Neural cell (in vitro differentiated cells): Measurements from ENCODE around the gene MAPK10. TPM values are rescaled to one million over a fixed set of nuclear protein-coding genes. Genes with fewer than 3 reads are reported as not detected.

Experiments
- H2AFZ ChIP-seq: fragments of 200-600, 300-800 bp; sonication (generic), shearing (Covaris generic); 2 replicates; pipeline ENCODE4 v1.6.0; 2014; ENCODE audit warnings: low read depth, mild to moderate bottlenecking, antibody characterized with exemption, low read length, moderate library complexity
- H3F3A ChIP-seq: fragments of 200-600 bp; shearing (Covaris generic); 2 replicates; pipeline ENCODE4 v1.6.1; 2016; ENCODE audit warnings: mild to moderate bottlenecking, moderate library complexity, mixed read lengths, antibody characterized with exemption, low read length; ENCODE audit not compliant: insufficient read depth, poor library complexity, severe bottlenecking
- H3K27ac ChIP-seq: fragments of 200-600, 300-800 bp; sonication (generic), shearing (Covaris generic); 2 replicates; pipeline ENCODE4 v1.5.1; 2014; ENCODE audit warnings: mild to moderate bottlenecking, low read length, moderate library complexity
- H3K27me3 ChIP-seq: fragments of 300-800, 200-600 bp; sonication (generic), shearing (Covaris generic); 2 replicates; pipeline ENCODE4 v1.6.0; 2014; ENCODE audit warnings: mild to moderate bottlenecking, low read depth, low read length, moderate library complexity; ENCODE audit not compliant: insufficient read depth
- H3K36me3 ChIP-seq: fragments of 300-800, 200-600 bp; sonication (generic), shearing (Covaris generic); 2 replicates; pipeline ENCODE4 v1.5.1; 2014; ENCODE audit warnings: mild to moderate bottlenecking, antibody characterized with exemption, low read length, moderate library complexity; ENCODE audit not compliant: insufficient read depth
- H3K4me2 ChIP-seq: fragments of 300-800, 200-600 bp; sonication (generic), shearing (Covaris generic); 2 replicates; pipeline ENCODE4 v1.6.0; 2014; ENCODE audit warnings: mild to moderate bottlenecking, low read length
- H3K4me3 ChIP-seq: fragments of 300-800, 200-600 bp; sonication (generic), shearing (Covaris generic); 2 replicates; pipeline ENCODE4 v1.5.1; 2014; ENCODE audit warnings: mild to moderate bottlenecking, low read length, moderate library complexity
- H3K79me2 ChIP-seq: fragments of 200-600 bp; shearing (Covaris generic); replicated peaks from 2 replicates; pipeline ENCODE4 v1.6.0; 2014; ENCODE audit warnings: mild to moderate bottlenecking, low read length, moderate library complexity; ENCODE audit not compliant: insufficient read depth
- H3K9ac ChIP-seq: fragments of 300-800, 200-600 bp; sonication (generic), shearing (Covaris generic); 2 replicates; pipeline ENCODE4 v1.6.1; 2016; ENCODE audit warnings: mild to moderate bottlenecking, low read length, mixed read lengths
- H3K9me2 ChIP-seq: fragments of 200-600 bp; shearing (Covaris generic); 2 replicates; pipeline ENCODE4 v1.6.1; 2016; ENCODE audit warnings: mild to moderate bottlenecking, low read length, mixed read lengths; ENCODE audit not compliant: insufficient read depth
- H3K9me3 ChIP-seq: fragments of 200-600, 300-800 bp; sonication (generic), shearing (Covaris generic); 2 replicates; pipeline ENCODE4 v1.6.1; 2016; ENCODE audit warnings: mild to moderate bottlenecking, mixed run types, low read length, moderate library complexity, mixed read lengths
- H4K20me1 ChIP-seq: fragments of 200-600 bp; shearing (Covaris generic); 2 replicates; pipeline ENCODE4 v1.6.1; 2016; ENCODE audit warnings: mild to moderate bottlenecking, mixed run types; ENCODE audit not compliant: insufficient read depth
- CTCF ChIP-seq: fragments of 450-650 bp; IDR thresholded peaks from 2 replicates; pipeline ENCODE4 v1.5.1; 2014; ENCODE audit warnings: antibody characterized with exemption, mild to moderate bottlenecking, moderate library complexity; ENCODE audit not compliant: poor library complexity, severe bottlenecking
- EP300 ChIP-seq: fragments of 450-650 bp; conservative IDR thresholded peaks from 2 replicates; pipeline ENCODE4 v1.6.1; 2014; ENCODE audit warnings: antibody characterized with exemption, mild to moderate bottlenecking, moderate library complexity; ENCODE audit not compliant: poor library complexity, severe bottlenecking
- EZH2 ChIP-seq: fragments of 200-600, 300-800 bp; shearing (Covaris generic), sonication (generic); IDR thresholded peaks from 2 replicates; pipeline ENCODE4 v1.6.1; 2014; ENCODE audit warnings: antibody characterized with exemption, low read length, borderline replicate concordance, mild to moderate bottlenecking; ENCODE audit not compliant: insufficient read depth, poor library complexity, severe bottlenecking
- MXI1 ChIP-seq: fragments of 450-650 bp; conservative IDR thresholded peaks from 2 replicates; pipeline ENCODE4 v1.6.1; 2014; ENCODE audit warnings: antibody characterized with exemption, mild to moderate bottlenecking; ENCODE audit not compliant: poor library complexity, severe bottlenecking
- POLR2AphosphoS5 ChIP-seq: IDR thresholded peaks from 2 replicates; pipeline ENCODE4 v1.6.1; 2012
- RAD21 ChIP-seq: fragments of 450-650 bp; conservative IDR thresholded peaks from 2 replicates; pipeline ENCODE4 v1.6.1; 2014; ENCODE audit warnings: antibody characterized with exemption, mild to moderate bottlenecking, moderate library complexity
- REST ChIP-seq: IDR thresholded peaks from 2 replicates; pipeline ENCODE4 v1.6.1; 2012; ENCODE audit warnings: borderline replicate concordance
- SMC3 ChIP-seq: fragments of 450-650 bp; conservative IDR thresholded peaks from 2 replicates; pipeline ENCODE4 v1.6.1; 2014; ENCODE audit warnings: antibody characterized with exemption, mild to moderate bottlenecking, moderate library complexity; ENCODE audit not compliant: poor library complexity
- TAF1 ChIP-seq: IDR thresholded peaks from 2 replicates; pipeline ENCODE4 v1.6.1; 2012; ENCODE audit warnings: low read depth
- polyA plus RNA-seq: library from polyadenylated mRNA; depleted of rRNA; stranded (reverse); fragments of >200 nt; gene quantifications from 2 replicates; pipeline ENCODE4 v1.2.3, GENCODE V29; 2014

MAPK10 gene
- polyA plus RNA-seq, 1 donor from 2014 or later, result 91.9 TPM

GRCh38 chr4:85955620-85956292 is 404.1 kb downstream of the MAPK10 start:
- Histone ChIP-seq H3K4me3 (no peak overlapping the region), H3K9me3 (no peaks in the 10 kb centered on the region), H2AFZ (no peak overlapping the region), H3K9me2 (no peaks in the 10 kb centered on the region), H3K27me3 (no peaks in the 10 kb centered on the region), H3K27ac (no peak overlapping the region), H4K20me1 (no peaks in the 10 kb centered on the region), H3K36me3 (no peaks in the 10 kb centered on the region), H3K79me2 (no peaks in the 10 kb centered on the region), H3K4me2 (no peak overlapping the region), H3K9ac (no peak overlapping the region), H3F3A (no peaks in the 10 kb centered on the region)
- TF ChIP-seq CTCF, result no peak
- TF ChIP-seq EZH2, result no peak
- no peak for TF ChIP-seq EP300
- no peak for TF ChIP-seq SMC3
- no peak for TF ChIP-seq TAF1
- TF ChIP-seq MXI1, result no peak
- TF ChIP-seq POLR2AphosphoS5, result no peak
- TF ChIP-seq RAD21, result no peak
- TF ChIP-seq REST, result no peak

GRCh38 chr4:85953651-85954018 is 406.2 kb downstream of the MAPK10 start:
- TF ChIP-seq EZH2, result no peak
- no peak for TF ChIP-seq RAD21
- no peak for TF ChIP-seq MXI1
- TF ChIP-seq CTCF, result no peak
- no peak for TF ChIP-seq REST
- no peak for TF ChIP-seq SMC3
- no peak for TF ChIP-seq EP300
- TF ChIP-seq POLR2AphosphoS5, result no peak
- Histone ChIP-seq H3K4me3 (no peak overlapping the region), H3K9me2 (no peaks in the 10 kb centered on the region), H3K4me2 (no peak overlapping the region), H3K36me3 (no peaks in the 10 kb centered on the region), H3F3A (no peaks in the 10 kb centered on the region), H3K27ac (no peak overlapping the region), H2AFZ (no peak overlapping the region), H3K79me2 (no peaks in the 10 kb centered on the region), H3K27me3 (no peaks in the 10 kb centered on the region), H3K9me3 (no peaks in the 10 kb centered on the region), H3K9ac (no peak overlapping the region), H4K20me1 (no peaks in the 10 kb centered on the region)
